Body of pancreas (tissue), 4 donors: ENCODE results near the gene TGFBRAP1. TPM values are rescaled to one million over a fixed set of nuclear protein-coding genes. Genes with fewer than 3 reads are reported as not detected.

Source experiments
- ATAC-seq: fragments of 150-250 bp; one replicate; pipeline ENCODE4 v1.9.1; 2016
- DNase-seq, 4 donors: peaks; one replicate each; pipeline ENCODE4 v3.0.0-alpha.2; 2019
- H3K27ac ChIP-seq, 4 donors: fragments of 200-600 bp; sonication (generic); 1 replicate in 3 of 4; 2 replicates in 1 of 4; pipeline versions ENCODE4 v1.5.1 to v1.6.1; 2016 to 2019; ENCODE audit warnings: mild to moderate bottlenecking in 1 of 4, mixed read lengths in 1 of 4, moderate library complexity in 1 of 4
- H3K27me3 ChIP-seq, 2 donors: fragments of 200-600 bp; sonication (generic); one replicate each; pipeline ENCODE4 v1.6.0; 2016; ENCODE audit warnings: mild to moderate bottlenecking in 1 of 2
- H3K36me3 ChIP-seq, 2 donors: fragments of 200-600 bp; sonication (generic); replicated peaks in 1 of 2; 2 replicates each; pipeline ENCODE4 v1.5.1; 2016; ENCODE audit warnings: low read depth in 2 of 2; ENCODE audit not compliant: insufficient read depth in 1 of 2
- H3K4me1 ChIP-seq: fragments of 200-600 bp; sonication (generic); one replicate; pipeline ENCODE4 v1.6.0; 2016
- H3K4me3 ChIP-seq, 2 donors: fragments of 200-600 bp; sonication (generic); 1 replicate in 1 of 2; 2 replicates in 1 of 2; pipeline ENCODE4 v1.5.1; 2016 to 2019
- H3K9me3 ChIP-seq, 3 donors: fragments of 200-600 bp; sonication (generic); 1 replicate in 2 of 3; 2 replicates in 1 of 3; pipeline ENCODE4 v1.5.1; 2016
- POLR2A ChIP-seq, 3 donors: fragments of 450-650 bp; IDR thresholded peaks; one replicate each; pipeline ENCODE4 v1.6.1; 2016; ENCODE audit warnings: antibody characterized with exemption in 3 of 3, mild to moderate bottlenecking in 2 of 3
- WGBS, 2 donors: methylation state at CpG; one replicate each; pipeline ENCODE4 v1.1.5; 2017; 5-methylcytosine and 5-hydroxymethylcytosine counted together
- intact Hi-C: fragments of 100-400 bp; cut with DNase I; formaldehyde crosslinking; loops from one replicate; pipeline ENCODE4 v1.15.1; 2023
- total RNA-seq, 2 donors: library from RNA; depleted of rRNA; stranded (reverse); fragments of >200 nt; gene quantifications; one replicate each; pipeline ENCODE4 v1.1.0, GENCODE V29; 2016
- TF ChIP-seq, protein P1 (sequence below), 7 experiments: fragments of 450-650 bp in 4 of 7; fragments of 200-600 bp in 3 of 7; sonication (generic) in 3 of 7; IDR thresholded peaks; one replicate each; pipeline ENCODE4 v1.5.1; 2016 to 2019; ENCODE audit warnings: antibody characterized with exemption in 7 of 7

TGFBRAP1 gene
- total RNA-seq, 2 donors from 2014 or later, result 11.2 to 12.9 TPM

GRCh38 chr2:105290981-105291660 is 38.4 kb downstream of the TGFBRAP1 start:
- Histone ChIP-seq H3K27ac (no peak overlapping the region), H3K27me3 (no peaks in the 10 kb centered on the region), H3K36me3 (peaks cover 0 to 8% of the 10 kb centered on the region in 2 donors), H3K4me3 (no peak overlapping the region), H3K4me1 (peaks cover 15% of the 10 kb centered on the region), H3K9me3 (no peaks in the 10 kb centered on the region)
- no peak for DNase-seq
- TF ChIP-seq POLR2A (IDR thresholded peaks at IDR 0.05), result no peak
- TF ChIP-seq, protein P1, sequence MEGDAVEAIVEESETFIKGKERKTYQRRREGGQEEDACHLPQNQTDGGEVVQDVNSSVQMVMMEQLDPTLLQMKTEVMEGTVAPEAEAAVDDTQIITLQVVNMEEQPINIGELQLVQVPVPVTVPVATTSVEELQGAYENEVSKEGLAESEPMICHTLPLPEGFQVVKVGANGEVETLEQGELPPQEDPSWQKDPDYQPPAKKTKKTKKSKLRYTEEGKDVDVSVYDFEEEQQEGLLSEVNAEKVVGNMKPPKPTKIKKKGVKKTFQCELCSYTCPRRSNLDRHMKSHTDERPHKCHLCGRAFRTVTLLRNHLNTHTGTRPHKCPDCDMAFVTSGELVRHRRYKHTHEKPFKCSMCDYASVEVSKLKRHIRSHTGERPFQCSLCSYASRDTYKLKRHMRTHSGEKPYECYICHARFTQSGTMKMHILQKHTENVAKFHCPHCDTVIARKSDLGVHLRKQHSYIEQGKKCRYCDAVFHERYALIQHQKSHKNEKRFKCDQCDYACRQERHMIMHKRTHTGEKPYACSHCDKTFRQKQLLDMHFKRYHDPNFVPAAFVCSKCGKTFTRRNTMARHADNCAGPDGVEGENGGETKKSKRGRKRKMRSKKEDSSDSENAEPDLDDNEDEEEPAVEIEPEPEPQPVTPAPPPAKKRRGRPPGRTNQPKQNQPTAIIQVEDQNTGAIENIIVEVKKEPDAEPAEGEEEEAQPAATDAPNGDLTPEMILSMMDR (IDR thresholded peaks at IDR 0.05), result no peak
- 94 to 96% methylated on average over 6 of the region's 6 CpGs for WGBS, 2 donors
- intact Hi-C loops, result no loop called here
- ATAC-seq, result no peak

DNA sequence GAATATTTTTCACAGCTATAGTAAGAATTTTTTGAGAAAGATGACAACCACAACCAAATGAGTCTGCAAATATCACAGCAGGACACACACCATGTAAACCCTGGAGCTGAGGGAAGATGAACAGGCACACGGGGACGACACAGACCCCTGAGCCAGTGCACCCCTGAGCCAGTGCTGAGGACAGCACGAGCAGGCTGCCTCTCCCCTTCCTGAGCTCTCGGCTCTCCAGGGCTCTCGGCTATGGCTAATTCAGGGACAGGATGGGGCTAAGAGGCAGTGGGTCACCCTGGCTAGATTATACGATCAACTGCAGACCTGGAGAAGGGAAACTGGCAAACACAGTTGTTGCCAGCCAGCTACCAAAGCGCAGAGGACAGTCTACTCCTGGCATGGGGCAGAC is 41.4 kb downstream of the TGFBRAP1 start:
- DNase-seq, result no peak
- peaks cover 0 to 11% of the 10 kb centered on the region in 2 donors for H3K36me3 ChIP-seq
- WGBS, 2 donors, result 89 to 93% methylated on average over 6 to 7 of the region's 7 CpGs
- no peaks in the 10 kb centered on the region for H3K27me3 ChIP-seq
- no peak for ATAC-seq
- TF ChIP-seq, protein P1 (IDR thresholded peaks at IDR 0.05), result no peak
- TF ChIP-seq POLR2A (IDR thresholded peaks at IDR 0.05), result no peak
- H3K9me3 ChIP-seq, result no peaks in the 10 kb centered on the region
- intact Hi-C loops, result no loop called here
- H3K4me3 ChIP-seq, result no peak overlapping the region
- H3K4me1 ChIP-seq, result no peaks in the 10 kb centered on the region
- no peak overlapping the region for H3K27ac ChIP-seq

DNA sequence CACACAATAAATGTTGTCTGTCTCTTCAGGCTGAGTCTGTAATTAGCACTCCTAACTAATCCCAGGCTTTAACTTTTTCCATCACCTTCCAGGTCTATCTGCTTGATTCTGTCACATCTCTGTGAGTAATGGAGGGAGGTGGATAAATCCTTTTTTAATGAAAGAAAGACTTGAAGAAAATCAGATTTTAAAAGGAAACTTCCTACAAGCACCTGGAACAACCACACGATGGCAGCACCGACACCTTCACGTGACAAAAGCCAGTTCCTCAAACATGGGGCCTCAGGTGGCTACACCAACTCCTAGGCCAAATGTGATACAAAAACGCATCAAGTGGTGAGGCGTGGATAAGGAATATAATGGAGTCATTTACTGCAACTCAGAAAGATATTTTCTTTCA is 41.8 kb downstream of the TGFBRAP1 start:
- no peak for ATAC-seq
- H3K4me3 ChIP-seq, result no peak overlapping the region
- peak; percentile 19 to 47 (median 33) for DNase-seq
- H3K4me1 ChIP-seq, result no peaks in the 10 kb centered on the region
- 50 to 54% methylated on average over 5 of the region's 5 CpGs for WGBS, 2 donors
- TF ChIP-seq, protein P1 (IDR thresholded peaks at IDR 0.05), result peak in 6 of 7 experiments; percentile 14 to 40 (median 36)
- no peak for TF ChIP-seq POLR2A (IDR thresholded peaks at IDR 0.05)
- no peaks in the 10 kb centered on the region for H3K9me3 ChIP-seq
- no peaks in the 10 kb centered on the region for H3K27me3 ChIP-seq
- H3K36me3 ChIP-seq, result peaks cover 0 to 11% of the 10 kb centered on the region in 2 donors
- intact Hi-C loops, result no loop called here
- no peak overlapping the region for H3K27ac ChIP-seq

GRCh38 chr2:105283532-105283931 is 46.0 kb downstream of the TGFBRAP1 start:
- Histone ChIP-seq H3K4me1 (no peaks in the 10 kb centered on the region), H3K27me3 (no peaks in the 10 kb centered on the region), H3K9me3 (no peaks in the 10 kb centered on the region), H3K36me3 (peaks cover 0 to 11% of the 10 kb centered on the region in 2 donors), H3K4me3 (no peak overlapping the region), H3K27ac (no peak overlapping the region)
- TF ChIP-seq, protein P1 (IDR thresholded peaks at IDR 0.05), result no peak
- no peak for TF ChIP-seq POLR2A (IDR thresholded peaks at IDR 0.05)
- WGBS, 2 donors, result 93 to 96% methylated on average over 4 of the region's 4 CpGs
- no peak for DNase-seq
- ATAC-seq, result no peak
- intact Hi-C loops, result no loop called here

- peaks cover 0 to 10% of the 10 kb centered on the region in 2 donors for H3K36me3 ChIP-seq
- H3K27me3 ChIP-seq, result no peaks in the 10 kb centered on the region
- ATAC-seq, result no peak
Observed at GRCh38 chr2:105280281-105280680, 49.3 kb downstream of the TGFBRAP1 start.

More at GRCh38 chr2:105280281-105280680, 49.3 kb downstream of the TGFBRAP1 start:
- TF ChIP-seq, protein P1 (IDR thresholded peaks at IDR 0.05), result no peak
- no peak for TF ChIP-seq POLR2A (IDR thresholded peaks at IDR 0.05)
- 84 to 89% methylated on average over 9 to 10 of the region's 10 CpGs for WGBS, 2 donors
- intact Hi-C loops, result no loop called here
- no peak for DNase-seq
- H3K4me1 ChIP-seq, result no peaks in the 10 kb centered on the region
- no peak overlapping the region for H3K4me3 ChIP-seq
- no peaks in the 10 kb centered on the region for H3K9me3 ChIP-seq
- H3K27ac ChIP-seq, result no peak overlapping the region
